GM21423 (cell line): ENCODE measurements around the gene RPS6KA2.

Source experiments
- ATAC-seq: cut with Tn5 transposase; IDR thresholded peaks from one replicate; pipeline ENCODE4 v1.9.1; 2021; ENCODE audit warnings: mild to moderate bottlenecking, moderate library complexity; ENCODE audit not compliant: unreplicated experiment

Gene RPS6KA2

DNA sequence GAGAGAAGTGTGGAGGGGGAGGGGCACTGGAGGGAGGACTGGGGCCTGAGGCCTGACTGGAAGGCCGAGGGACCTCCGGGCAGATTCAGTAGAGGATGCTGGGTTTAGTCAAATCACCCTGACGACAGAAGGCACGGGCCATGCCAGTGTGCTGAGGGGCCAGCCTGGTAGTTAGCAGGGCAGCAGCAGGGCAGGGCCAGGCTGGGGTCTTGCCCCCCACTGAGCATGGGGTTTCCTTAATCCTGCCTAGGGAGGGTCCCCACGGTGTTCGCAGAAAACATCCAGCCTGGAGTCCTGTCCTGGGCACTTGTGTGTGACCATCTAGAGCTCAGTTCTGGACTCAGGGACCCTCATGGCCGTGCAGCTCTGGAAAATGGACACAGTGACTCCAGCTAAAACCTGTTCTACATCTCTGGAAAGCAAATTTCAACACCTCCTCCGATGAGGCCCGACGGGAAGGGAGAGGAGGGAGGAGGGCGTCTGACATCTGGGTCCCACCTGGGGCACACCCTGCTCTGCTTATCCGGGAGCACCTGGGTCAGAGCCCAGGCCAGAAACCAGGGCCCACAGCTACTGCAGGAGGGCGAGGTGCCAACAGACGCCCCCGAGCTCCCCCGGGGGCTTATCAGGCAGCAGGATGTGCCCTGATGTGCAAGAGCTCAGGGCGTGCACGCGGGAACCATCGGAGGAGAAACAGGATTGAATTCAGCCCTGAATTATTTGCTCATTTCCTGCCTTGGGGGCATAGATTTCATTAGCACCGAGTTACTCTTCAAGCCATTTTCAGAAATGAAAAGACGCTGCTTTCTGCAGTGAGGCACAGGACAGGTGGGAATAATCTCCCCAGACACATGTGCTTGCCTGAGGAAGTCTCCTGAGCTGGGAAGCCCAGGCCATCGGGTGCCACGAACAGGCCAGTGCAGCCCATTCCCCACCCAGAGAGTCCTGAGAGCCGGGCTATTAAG, 166.3 kb downstream of the RPS6KA2 start:
- no peak for ATAC-seq

- ATAC-seq, result no peak
These were observed 167.1 kb downstream of the RPS6KA2 start for GRCh38 chr6:166459906-166460305.

DNA sequence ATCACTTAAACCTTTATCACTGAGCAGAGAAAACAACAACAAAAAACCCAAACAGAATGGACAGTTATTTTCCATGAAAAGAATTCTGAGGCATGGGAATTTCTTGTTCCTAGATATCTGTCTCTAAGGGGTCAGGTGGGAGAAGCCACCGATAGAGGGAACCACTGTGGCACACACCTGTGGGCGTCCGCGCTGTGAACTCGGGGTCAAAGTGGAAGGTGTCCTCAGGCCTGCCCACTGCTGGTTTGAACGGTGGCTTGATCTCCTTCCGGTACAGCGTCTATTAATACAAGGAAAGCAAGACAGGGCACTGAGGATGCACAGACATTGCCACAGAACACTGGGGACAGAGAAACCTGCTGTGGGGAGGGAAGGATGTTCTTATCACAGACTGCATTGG, 167.8 kb downstream of the RPS6KA2 start:
- ATAC-seq, result no peak

DNA sequence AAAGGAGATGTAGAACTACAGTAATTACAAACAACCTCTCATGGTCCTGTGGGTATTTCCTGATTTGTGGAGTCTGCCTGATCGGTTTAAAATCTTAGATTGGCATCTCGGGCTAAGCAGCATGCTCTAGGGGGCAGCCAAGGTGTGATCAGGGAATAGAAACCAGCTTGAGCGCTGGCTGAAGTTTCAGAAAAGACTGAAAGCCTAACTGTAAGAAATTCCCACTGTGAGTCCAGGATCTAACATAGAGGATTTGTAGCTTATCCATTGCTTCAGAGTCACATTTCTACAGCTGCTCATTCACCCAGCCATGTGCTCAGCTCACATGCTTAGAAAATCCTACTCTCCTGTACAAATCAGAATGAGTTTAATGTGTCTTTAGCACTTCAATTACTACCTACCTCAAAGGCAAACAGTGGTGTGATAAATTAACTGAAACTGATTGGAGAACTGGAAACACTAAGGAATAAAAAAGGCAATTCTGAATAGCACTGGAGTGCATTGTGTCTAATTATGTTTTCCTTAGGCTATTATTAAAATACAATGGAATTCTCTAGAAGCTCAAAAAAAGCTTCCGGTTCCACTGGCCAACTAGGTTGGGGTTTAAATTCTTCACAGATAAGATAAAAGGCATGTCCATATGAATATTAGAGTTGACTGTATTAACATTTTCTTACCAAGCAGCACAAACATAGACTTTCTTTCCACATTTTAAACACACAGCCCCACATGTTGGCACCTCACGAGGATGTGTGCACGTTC, 170.5 kb downstream of the RPS6KA2 start:
- ATAC-seq, result no peak

DNA sequence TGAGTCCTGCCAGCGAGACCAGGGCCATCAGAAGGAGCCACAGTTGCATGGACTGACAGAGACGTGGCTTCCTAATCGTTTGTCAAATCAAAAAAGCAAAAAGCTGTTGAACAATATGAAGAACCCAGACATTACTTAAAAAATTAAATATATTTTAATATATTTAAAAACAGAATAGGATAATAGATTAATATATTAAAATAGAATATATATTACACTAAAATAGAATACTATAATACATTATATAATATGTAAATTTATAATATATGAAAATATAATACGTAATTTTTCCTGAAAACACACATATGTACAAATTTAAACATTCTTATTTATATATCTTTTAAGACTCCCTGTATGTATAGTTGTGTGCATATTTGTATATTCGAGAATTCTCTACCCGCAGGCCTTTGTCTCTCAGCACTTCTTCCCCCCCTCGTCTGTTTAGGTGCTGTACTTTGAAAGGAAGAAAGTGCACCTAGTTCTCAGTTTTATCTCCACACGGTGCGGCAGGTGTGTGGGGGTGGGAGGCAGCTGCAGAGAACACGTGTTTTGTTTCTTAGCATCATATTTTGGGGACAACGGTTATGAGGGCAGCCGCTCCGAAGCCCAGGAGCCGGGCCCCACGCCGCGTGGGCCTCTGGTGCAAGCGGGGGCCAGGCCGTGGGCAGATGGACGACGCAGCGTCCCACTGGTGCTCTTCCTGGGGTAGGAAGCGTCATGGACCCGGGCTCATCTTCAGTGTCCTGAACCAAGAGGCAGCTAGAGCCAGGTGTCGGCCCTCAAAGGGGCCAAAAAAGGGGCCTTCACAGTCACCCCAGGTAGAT, 172.1 kb downstream of the RPS6KA2 start:
- ATAC-seq, result no peak

- no peak for ATAC-seq
These were observed 173.4 kb downstream of the RPS6KA2 start for GRCh38 chr6:166453651-166454050.

DNA sequence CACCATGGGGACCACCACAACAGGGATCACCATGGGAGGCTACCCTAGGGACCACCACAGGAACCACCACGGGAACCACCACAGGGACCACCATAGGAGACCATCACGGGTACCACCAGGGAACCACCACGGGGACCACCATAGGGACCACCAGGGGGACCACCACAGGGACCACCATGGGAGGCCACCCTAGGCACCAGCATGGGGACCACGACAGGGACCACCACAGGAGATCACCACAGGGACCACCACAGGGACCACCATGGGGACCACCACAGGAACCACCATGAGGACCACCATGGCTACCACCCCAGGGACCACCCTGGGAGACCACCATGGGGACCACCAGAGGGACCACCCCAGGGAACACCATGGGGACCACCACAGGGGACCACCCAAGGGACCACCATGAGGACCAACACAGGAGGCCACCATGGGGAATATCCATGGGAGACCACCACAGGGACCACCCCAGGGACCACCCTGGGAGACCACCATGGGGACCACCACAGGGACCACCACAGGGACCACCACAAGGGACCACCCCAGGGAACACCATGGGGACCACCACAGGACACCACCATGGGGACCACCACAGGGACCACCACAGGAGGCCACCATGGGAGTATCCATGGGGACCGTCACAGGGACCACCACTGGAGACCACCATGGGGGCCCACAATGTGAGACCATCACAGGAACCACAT, 176.7 kb downstream of the RPS6KA2 start:
- ATAC-seq, result no peak

- ATAC-seq, result no peak
These were observed 177.4 kb downstream of the RPS6KA2 start for GRCh38 chr6:166449641-166450040.

DNA sequence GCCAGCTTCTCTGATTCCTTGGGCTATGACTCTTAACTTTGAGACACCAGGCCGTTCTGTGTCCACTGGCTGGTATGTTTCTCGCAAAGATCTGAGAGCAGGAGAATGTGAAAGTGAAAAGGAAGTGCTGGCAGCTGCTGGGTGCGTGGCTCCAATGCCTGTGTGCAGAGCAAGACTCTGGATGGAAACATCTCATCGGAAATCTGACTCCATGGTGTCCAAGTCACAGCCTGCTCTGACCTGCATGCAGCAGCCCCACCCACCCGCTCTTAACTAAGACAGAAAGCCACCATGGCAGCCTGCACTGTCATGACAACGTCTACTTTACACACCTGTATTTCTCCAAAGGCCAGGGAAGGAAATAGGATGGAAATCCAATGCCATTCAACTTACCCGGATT, 178.0 kb downstream of the RPS6KA2 start:
- no peak for ATAC-seq

- ATAC-seq, result no peak
These were observed 178.6 kb downstream of the RPS6KA2 start for GRCh38 chr6:166448432-166448831.

GRCh38 chr6:166446567-166447065, 180.4 kb downstream of the RPS6KA2 start:
- ATAC-seq, result no peak

DNA sequence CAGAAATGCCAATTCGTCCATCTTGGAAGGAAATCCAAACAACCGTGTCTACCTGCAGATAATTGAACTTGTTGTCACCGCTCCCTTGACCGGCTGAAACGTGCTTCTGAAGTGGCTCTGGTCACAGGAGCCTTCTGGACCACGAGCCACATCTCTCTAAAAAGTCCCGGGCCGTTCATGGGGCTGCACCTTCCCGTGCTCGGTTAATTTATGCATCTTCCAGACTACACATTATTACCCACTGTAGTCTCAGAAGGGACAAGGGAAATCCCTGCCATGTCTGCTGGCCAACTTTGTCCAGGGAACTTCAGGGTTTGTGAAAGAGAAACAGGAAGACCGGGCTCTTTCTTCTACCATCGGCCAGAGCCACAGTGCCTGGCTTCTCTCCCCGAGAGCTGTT, 180.9 kb downstream of the RPS6KA2 start:
- ATAC-seq, result no peak

DNA sequence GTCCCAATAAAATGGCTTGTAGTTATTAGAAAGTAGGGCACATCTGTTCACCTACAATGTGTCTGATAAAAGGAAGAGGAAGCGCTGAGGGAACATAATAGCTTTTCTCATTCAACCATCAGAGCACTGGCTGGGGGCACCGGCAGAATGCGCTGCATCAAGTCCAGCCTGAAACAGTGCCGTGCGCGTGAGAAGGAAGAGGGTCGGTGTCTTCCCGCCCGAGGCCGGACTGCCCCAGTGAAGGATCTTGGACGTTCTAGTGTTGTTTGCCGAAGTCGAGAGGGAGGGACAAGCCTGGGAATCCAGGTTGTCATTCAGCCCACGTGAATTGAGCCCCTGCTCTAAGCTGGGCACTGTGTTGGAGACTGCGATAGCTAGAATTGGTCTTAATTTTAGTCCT, 182.6 kb downstream of the RPS6KA2 start:
- no peak for ATAC-seq

- ATAC-seq, result no peak
These were observed 183.9 kb downstream of the RPS6KA2 start for GRCh38 chr6:166443166-166443565.

DNA sequence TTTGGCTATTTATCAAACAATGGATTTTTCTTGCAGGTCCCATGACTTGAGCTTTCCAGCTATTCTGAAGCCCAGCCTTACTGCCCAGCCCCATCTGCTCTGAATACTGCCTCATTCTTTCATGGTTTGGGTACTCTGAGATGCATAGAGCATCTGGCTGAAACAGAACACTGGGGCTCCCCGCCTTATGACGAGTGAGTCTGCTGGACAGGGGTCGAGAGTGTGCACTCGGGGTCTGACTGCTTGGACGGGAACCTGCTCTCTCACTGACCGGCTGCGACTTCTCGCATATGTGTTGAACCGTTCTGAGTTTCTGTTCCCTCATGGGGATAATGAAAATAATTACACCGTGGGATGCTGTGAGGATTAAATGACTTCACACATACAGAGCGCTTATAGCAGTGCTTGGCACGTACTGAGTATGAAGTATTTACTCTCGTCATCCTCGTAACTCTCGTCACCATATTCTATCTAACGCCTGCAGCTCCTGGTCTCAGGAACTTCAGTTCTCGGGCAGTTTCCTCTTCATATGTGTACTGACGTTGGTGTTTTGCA, 184.8 kb downstream of the RPS6KA2 start:
- ATAC-seq, result no peak

DNA sequence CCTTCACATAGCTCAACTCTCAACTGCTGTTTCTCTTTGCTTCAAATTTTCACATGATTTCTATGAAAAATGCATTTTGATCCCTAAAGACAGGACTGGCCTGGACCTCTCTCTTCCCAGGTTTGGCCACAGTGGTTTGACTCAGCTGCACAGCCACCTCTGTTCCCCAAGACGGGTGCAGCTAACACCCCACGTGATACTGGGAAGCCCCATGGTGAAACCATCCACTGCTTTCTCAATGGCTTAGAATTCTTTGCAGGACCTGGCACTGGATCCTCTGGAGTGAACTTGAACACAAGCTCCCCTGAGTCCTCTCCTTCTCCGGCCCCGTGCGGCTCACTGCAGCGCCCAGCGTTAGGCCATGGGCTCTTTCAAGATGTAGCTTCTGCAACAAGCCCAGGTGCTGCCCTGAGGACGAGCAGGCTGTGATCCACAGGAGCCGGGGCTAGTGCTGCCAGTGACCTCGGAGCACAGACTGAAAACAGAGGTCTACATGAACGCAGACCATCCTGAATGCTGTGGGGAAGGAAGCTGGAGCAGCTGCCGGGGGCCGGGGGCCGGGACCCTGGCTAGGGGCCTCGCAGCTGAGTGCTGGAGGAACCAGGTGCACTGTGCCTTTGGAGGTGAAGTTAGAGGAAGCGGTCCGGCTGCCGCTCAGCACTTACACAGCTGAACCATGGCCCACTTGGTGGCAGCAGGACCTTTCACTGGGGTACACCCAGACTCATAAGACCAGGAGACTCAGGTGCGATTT, 185.5 kb downstream of the RPS6KA2 start:
- ATAC-seq, result peak; percentile 63

DNA sequence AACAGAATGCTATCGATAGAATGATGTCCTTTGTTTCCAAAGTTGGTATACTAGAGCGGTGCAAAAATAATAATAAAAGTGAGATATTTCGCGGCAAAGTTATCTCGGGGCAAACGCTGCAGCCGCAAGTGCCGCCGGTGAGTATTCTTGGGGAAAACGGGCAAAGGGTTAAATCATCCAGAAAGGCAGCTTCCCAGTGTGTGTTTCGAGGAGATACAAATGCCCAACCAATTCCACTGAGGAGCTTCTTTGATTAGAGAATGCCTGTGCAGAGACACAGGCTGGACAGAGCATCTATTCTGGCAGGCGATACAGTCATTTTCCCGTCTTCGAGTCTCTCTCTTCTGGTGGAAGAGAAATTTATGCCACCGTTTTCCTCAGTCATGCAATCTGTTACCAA, 186.3 kb downstream of the RPS6KA2 start:
- ATAC-seq, result no peak

GRCh38 chr6:166440106-166440505, 186.9 kb downstream of the RPS6KA2 start:
- ATAC-seq, result no peak

- ATAC-seq, result no peak
These were observed 187.5 kb downstream of the RPS6KA2 start for GRCh38 chr6:166439366-166440091.
